Measurements from ENCODE around the gene ZNF239.
A peak's percentile ranks its signal among the peaks of the same experiment; 100 is the strongest.
"Not testable (repeated sequence)": the region's sequence is repeated elsewhere in the genome, so short reads cannot be mapped to it uniquely, and the experiment has no call there.

Gene ZNF239
- 0 to 0.31 (median 0.08) reads per million in 18 experiments for total RNA-seq

DNA sequence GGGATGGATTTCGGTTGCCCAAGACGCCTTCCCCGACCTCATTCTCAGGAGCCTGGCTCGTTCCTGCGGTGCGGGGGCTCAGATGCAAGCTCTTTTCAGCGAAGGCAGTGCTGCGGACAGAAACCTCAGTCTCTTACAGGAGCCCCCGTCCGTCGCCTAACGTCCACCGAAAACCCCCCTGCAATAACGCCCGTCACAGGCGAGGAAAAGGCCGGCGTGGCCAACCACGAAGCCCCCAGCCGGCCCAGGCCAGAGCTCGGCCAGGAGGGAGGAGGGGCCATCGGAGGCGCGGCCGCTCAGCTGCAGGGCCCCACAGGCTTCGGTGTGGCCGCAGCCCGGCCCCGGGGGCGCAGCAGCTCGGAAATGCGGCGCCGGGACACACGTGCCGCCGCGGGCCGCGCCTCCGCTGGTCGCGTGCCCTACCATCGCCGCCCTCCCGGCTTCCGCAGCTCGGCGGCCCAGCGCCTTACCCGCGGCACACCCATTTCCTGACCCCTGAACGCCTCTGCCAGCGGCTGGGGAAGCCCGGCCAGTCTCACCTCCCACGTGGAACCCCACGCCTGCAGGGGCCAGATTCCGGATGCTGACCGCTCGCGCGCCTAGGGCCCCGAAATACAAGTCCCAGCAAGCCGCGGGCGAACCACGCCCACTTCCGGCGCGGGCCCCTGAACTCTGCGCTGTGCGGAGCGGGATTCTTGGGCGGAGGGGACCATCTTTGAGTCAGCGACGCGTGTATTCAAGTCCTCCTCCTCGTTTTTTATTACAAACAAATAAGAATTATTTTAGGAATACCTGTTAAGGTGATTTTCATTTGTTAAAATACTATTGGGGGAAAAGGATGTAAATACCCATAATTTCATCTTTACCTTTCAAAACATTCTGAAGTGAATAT lies at the start of gene ZNF239:
Gene ZNF239, minus strand, starts transcription at position 616 of the 892 bp plus-strand sequence. CDS start 16,537 bp downstream, outside the sequence.
- DNase-seq = peak; percentile 80 to 83

DNA sequence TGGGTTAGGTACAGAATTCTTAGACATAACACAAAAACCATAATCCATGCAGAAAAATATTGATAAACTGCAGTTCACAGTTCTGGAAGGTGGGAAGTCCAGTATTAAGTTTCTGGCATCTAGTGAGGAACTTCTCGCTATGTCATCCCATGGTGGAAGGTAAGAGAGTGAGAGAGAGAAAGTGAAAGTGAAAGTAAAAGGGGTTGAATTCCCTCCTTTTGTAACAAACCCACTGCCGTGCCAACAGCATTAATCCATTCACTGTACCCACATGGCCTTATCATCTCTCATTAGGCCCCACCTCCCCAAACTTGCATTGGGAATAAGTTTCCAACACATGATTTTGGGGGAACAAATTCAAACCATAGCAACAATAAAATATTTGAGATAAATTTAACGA lies 48.9 kb upstream of the ZNF239 start:
- no peak for DNase-seq

DNA sequence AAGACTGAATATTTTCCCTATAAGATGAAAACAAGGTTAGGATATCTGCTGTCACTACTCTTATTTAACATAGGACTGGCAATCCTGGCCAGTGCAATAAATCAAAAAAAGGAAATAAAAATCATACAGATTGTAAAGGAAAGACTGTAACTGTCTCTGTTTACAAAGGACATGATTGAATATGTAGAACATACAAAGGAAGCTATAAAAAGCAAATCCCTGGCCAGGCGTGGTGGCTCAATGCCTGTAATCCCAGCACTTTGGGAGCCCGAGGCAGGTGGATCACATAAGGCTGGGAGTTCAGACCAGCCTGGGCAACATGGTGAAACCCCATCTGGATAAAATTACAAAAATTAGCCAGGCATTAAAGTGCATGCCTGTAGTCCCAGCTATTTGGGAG lies 47.6 kb upstream of the ZNF239 start:
- DNase-seq = no peak

DNA sequence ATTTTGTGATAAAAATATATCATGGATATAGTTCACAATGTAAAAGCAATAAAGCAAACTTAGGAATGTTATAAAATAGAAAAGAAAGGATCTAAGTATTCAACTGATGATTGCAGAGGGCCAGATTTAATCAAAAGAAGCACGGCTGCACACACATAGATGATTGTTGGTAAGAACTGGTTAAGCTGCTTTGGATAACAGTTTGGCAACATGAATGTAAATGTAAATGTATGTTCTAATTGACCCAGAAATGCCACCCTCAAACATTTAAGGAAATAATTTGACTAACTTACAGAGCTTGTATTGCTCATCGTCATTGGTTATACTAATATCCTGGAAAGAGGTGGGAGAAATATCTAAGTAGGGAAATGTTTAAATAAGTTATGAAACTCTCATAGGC lies 45.0 kb upstream of the ZNF239 start:
- no peak for DNase-seq

DNA sequence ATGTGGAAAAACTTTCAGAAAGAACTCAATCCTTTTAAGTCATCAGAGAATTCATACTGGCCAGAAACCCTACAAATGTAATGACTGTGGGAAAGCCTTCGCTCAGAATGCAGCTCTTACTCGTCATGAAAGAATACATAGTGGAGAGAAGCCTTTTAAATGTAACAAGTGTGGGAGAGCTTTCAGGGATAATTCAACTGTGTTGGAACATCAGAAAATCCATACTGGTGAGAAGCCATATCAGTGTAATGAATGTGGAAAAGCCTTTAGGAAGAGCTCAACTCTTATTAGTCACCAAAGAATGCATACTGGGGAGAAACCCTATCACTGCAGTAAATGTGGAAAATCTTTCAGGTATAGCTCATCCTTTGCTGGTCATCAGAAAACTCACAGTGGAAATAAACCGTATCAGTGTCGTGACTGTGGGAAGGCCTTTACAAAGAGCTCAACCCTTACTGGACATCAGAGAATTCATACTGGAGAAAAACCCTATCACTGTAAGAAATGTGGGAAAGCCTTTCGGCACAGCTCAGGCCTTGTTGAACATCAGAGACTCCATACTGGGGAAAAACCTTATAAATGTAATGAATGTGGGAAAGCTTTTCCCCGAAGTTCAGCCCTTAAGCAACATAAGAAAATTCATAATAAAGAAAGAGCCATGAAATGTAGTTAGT lies 42.4 kb upstream of the ZNF239 start:
- no peak for DNase-seq

DNA sequence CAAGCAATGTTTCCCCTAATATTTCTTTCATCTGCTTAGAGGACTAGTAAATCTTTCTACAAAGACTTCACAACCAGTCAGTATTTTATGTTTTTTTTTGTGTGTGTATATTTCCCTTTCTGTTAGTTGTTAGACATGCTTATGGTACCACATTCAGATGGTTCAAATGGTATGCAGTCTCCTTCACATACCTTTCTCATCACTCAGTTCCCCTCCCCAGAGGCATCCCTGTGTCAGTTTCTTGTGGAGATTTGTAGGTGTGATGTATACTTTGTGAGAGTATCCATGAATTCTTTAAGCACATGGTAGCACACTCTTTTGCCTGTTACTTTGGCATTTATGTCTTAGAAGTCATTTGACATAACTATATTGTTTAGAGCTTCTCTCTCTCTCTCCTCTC lies 36.2 kb upstream of the ZNF239 start:
- no peak for DNase-seq

DNA sequence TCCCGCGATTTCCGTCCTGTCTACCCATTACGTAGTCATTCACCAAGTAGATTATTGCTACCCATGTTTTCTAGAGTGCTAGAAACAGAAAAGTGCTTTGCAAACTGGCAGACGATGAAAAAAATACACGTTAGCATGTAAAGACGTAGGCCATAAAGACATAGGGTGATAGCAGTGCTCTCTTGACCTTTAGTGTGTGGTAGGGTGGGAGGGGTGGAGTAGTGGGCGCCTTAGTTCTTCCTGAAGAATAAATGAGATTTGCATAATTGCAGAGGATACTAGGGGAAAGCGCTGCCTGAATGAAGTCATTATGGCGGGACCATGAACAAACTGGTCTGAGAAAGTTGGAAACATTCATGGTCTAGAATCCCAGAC lies 32.8 kb upstream of the ZNF239 start:
- no peak for DNase-seq

DNA sequence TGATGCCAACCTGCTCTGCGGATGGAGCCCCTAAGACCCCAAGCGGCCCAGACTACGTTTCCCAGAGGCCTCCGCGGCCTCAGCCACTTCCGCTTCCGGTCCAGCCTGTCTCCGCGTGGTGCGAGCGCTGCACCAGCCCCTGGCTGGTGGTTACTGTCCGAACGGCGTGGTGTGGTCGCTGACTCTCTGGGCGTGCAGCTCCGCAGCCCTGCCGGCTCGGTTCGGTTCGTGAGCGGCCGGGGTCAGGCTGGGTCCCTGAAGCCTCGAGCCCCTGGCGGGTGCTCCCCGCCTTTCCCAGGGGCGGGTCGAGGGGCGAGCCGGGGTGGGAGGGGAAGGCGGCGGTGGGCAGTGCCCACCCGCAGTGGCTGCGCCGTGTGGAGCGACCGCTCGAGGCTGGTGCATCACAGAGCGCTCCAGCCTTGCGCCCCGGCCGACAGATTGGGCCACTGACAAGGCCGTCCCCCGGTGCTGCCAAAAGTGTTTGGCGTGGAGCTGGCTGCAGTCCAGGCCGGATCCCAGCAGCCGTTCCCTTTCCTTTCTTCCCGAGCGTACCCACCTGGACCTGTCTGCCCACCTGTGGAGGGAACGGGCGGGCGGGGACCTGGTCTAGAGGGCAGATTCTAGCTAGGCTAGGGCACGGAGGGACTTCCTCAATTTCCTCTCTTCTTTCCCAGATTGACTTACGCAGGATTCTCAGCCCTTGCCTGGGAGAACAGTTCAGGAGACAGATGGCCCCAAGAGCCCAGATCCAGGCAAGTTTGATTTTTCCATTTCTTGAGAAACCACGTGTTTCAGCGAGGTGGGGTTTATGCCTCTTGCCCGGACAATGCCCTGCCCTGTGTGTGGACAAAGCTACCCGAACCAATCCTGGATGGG lies 32.1 kb upstream of the ZNF239 start, which contains the start of gene ZNF485:
Gene ZNF485, plus strand, starts transcription at position 116 of the 876 bp plus-strand sequence. Its CDS starts 613 bp downstream, at position 729.
- peak; percentile 40 to 61 for DNase-seq

DNA sequence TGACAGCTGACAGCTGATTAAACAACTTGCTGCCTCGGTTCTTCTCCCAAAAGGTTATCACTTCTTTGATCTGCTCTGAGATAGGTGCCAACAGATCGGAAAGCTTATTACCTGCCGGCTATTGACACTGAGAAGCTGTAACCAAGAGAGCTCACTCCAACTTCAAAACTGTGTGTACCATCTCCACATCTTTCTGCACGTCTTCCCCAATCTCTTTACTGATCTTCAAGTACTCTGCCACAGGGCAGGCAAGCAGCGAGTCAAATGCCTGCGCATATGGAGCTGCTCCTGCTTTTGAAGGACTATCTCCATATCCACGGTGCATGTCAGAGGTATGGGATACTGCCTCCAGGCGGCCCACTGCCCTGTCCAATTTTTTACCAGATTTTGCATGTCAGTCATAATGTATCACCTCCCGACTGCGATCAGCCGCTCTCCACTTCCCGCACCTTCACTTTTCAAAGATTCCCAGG lies 31.5 kb upstream of the ZNF239 start:
- DNase-seq = no peak

DNA sequence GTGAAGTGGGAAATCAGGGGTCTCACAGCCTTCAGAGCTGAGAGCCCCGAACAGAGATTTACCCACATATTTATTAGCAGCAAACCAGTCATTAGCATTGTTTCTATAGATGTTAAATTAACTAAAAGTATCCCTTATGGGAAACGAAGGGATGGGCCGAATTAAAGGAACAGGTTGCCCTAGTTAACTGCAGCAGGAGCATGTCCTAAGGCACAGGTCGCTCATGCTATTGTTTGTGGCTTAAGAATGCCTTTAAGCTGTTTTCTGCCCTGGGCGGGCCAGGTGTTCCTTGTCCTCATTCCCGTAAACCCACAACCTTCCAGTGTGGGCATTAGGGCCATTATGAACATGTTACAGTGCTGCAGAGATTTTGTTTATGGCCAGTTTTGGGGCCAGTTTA lies 27.2 kb upstream of the ZNF239 start:
- not testable (repeated sequence) for DNase-seq

DNA sequence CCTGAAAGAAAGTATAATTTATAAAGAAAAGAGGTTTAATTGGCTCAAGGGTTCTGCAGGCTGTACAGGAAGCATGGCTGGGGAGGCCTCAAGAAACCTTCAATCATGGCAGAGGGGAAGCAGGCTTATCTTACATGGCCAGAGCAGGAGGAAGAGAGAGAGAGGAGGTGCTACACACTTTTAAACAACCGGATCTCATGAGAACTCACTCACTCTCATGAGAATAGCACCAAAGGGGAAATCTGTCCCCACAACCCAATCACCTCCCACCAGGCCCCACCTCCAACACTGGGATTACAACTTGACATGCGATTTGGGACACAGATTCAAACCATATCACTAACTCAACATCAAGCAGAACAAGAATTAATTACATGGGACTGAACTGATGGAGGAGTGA lies 24.9 kb upstream of the ZNF239 start:
- DNase-seq = peak in 1 of 2 donors; percentile 15

DNA sequence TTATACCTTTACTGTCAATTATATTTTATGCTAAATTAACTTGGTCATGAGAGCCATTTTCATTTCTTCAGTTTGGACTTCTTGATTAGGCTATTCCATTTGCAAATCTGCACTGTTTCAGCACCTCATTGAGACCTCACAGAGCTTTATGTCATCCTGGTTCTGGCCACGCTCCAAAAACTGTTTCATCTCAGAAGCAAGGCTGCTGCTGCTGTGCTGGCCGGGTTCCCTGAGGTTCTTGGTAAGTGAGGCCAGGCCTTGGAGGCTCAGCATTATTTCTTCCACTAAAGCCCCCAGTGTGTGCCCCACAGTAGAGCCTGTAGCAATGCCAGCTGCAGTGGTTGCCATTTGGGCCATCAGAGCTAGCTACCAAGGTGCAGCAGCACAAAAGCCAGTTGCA lies 24.0 kb upstream of the ZNF239 start:
- no peak for DNase-seq

DNA sequence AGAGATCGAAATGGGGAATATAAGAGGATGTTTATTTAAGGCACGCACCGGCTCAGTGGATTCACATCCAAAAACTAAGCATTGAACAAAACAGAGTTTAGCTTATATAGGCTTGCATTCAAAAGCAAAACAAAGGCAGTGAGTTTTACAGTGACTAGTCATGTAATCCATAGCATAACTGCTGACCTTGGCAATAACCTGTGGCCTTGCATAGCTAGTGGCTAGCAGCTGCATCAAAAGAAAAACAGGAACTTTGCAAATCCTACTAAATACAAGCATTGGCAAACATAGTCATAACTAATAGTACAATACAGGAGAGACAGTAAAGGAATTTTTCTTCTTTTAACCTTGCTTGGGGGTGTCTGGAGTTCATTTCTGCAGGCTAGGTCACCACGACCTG lies 22.1 kb upstream of the ZNF239 start:
- peak; percentile 43 to 50 for DNase-seq

DNA sequence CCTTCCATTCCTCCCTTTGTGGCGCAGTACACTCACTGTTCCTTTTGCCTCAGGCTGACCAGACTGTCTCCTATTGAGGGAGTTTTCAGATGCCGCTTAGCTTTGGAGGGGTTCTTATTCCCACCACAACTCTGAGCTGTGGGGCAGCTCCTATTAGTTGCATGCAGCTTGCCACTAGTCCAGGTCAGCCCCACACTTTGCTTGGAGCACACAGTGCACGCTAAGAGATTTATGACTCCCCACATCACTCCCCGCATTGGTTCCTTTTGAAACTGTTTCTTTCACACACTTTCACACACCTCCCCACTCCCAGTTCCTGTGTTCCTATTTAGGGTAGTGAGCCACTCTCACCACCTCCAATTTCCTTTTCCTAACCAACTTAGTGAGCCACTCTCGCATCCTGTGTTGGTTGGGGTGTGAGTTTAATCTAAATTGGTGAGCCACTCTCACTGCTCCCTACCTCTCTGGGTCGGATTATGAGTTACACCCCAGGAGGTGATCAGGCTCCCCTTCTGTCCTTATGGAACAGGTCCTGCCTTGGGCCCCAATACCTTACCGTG lies 21.4 kb upstream of the ZNF239 start:
- DNase-seq = peak; percentile 8 to 24

DNA sequence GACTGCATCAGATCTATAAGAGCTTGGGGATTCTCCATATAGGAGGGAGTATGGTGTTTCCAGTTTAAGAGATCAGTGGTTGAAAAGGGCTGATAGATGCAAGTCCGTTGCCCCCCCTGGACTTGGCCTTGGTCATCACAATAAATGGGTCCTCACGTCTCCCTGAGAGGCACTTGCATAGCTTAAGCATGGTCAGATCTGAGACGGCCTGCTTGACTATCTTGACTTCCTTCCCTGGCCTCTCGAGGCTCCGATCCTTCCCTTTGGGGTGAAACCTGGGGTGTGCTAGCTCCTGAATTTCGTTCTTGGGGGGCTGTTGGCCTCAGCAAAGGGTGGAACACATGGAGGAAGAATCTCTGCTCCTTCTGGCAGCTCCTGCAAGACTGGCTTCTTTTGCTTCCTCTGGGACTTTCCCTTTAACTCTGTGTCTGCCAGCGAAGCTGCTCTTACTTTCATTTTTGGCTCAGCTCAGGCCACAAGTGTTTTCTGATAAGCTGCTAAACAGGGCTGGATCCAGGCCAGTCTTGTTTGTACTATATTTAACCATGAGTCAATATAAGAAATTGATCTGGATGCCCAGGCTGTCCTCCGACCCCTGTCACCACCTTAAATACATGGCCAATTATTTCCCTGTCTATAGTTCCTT lies 20.7 kb upstream of the ZNF239 start:
- DNase-seq = peak in 1 of 2 donors; percentile 39

DNA sequence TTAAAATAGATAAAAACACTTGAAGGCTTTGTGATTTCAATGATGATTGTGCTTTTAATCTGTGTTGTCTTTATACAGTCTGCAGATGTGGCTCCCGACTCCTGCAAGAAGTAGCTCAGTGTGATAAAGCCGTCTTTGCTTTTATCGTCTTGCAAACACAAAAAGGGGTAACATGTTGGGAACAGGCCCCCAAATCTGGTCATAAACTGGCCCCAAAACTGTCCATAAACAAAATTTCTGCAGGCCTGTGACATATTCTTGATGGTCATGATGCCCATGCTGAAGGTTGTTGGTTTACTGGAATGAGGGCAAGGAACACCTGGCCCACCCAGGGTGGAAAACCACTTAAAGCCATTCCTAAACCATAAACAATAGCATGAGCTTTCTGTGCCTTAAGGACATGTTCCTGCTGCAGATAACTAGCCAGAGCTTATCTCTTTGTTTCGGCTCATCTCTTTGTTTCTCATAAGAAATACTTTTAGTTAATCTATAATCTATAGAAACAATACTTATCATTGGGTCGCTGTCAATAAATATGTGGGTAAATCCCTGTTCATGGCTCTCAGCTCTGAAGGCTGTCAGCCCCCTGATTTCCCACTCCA lies 17.0 kb upstream of the ZNF239 start:
- no peak for DNase-seq

DNA sequence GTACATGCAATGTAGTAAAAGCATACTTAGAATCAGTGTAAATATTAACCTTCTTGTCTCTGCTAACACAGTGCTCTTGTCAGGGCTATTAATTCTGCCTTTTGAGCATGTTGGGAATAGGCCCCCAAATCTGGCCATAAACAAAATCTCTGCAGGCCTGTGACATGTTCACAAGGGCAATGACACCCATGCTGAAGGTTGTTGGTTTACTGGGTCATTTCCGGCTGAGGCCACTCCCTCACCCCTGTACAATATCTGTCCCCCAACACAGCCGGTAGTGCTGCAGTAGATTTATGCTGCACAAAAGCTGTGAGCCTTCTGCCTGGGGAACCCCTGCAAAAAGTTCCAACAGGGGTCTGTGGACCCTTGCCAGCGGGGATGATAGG lies 12.3 kb upstream of the ZNF239 start:
- DNase-seq = not testable (repeated sequence)

DNA sequence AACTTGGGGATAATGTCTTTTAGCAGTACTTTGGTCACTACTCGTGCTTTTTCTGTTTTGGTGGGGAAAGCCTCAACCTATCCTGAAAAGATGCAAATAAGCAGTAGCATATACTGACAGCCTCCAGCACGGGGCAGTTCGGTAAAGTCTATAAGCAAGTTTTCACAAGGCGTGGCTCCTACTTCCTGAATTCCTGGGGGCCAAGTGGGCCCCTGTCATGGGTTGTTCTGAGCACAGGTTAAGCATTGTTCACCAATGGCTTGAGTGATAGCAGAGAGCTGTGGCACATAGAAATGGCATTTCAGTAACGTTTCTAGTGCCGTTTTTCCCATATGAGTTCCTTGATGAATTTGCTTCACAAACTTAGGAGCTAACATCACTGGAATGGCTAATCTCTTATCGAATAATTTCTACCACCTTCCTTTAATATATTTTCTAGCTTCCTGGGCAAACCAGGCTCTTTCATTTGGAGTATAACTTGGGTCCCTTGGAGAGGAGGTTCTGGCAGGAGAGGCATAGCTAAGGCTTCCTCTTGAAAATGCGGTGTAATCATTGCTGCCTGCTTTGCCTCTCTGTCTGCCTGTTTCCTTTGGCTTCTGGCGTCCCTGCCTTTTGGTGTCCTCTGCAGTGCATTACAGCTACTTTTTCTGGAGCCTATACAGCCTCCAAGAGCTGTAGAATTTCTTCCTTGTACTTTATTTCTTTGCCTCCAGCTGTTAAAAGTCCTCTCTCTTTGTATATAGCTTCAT lies 11.7 kb upstream of the ZNF239 start:
- DNase-seq = no peak

DNA sequence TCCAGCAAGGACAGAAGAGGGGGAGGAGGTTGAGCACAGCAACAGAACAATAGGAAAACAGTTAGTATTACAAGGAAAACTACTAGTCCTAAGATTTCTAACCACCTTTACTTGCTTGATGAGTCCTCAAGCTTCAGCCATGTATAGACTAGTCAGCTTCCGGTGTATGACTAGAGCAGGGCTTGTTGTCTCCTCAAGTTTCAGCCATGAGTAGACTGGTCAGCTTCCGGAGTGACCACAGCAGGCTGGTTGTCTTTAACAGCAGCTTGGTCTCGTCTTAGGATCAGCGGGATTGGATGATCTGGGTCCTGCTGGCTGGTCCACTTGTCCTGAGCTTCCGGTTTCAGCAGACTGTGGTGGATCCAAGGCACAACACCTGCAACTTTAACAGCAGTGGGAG lies 10.6 kb upstream of the ZNF239 start:
- no peak for DNase-seq

DNA sequence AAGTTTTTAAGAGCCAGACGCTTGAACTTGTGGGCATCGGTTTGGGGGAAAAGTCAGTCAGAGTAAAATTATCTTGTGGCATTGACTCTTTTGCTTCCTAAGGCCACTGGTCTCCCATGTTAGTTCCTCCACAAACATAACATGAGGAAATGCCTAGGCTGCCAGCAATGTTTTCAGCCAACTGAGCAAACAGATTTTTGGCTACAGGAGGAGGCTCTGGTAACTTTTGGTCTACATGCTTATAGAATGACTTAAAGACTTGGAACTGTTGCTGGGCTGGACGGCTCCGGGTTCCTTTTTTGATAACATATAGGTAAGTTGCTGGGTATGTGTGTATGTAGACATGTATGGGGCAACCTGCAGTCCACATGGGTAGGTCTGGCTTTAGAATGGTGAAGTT lies 9.6 kb upstream of the ZNF239 start:
- no peak for DNase-seq

DNA sequence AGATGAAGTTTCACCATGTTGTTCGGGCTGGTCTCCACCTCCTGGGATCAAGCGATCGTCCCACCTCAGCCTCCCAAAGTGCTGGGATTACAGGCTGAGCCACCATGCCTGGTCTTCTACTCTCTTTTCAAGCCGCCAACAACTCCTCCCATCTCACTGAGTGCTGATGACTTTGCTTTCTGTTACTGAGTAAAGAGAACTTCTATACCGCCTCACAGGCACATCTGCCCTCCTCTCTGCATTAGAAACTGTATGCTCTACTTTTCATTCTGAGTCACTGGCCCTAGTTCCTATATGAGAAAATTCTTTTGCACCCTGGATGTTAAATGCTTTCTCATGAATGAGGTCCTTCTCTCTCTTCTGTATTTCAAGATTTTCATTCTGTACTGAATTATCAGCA lies 2.2 kb upstream of the ZNF239 start:
- DNase-seq = no peak
